Pancreas (tissue), 10 donors: ENCODE results near the gene AMOTL2. TPM values are rescaled to one million over a fixed set of nuclear protein-coding genes. Genes with fewer than 3 reads are reported as not detected.

Source experiments
- ATAC-seq, 4 donors: fragments of 200-7000 bp; cut with Tn5 transposase; one replicate each; pipeline versions ENCODE4 v1.8.0 to v1.9.1; 2020; ENCODE audit warnings: mild to moderate bottlenecking in 4 of 4, moderate library complexity in 4 of 4
- DNase-seq, 6 donors: peaks; one replicate each; pipeline ENCODE4 v3.0.0-alpha.2; 2020
- FAIRE-seq: peaks from 2 replicates; lab custom pipeline; 2012; peaks lifted over from hg19 to GRCh38; lab: Jason Lieb, UNC
- H3K27ac ChIP-seq, 4 donors: fragments of 200-600 bp; sonication (generic); 1 replicate in 3 of 4; 2 replicates in 1 of 4; pipeline versions ENCODE4 v1.5.0 to v1.8.0; 2020
- H3K27me3 ChIP-seq, 4 donors: fragments of 200-600 bp; one replicate each; pipeline ENCODE4 v1.8.0; 2021
- H3K36me3 ChIP-seq, 3 donors: fragments of 200-600 bp; sonication (generic) in 1 of 3; one replicate each; pipeline versions ENCODE4 v1.5.0 to v1.8.0; 2020 to 2021
- H3K4me1 ChIP-seq, 3 donors: fragments of 200-600 bp; one replicate each; pipeline ENCODE4 v1.8.0; 2021
- H3K4me3 ChIP-seq, 4 donors: fragments of 200-600 bp; sonication (generic) in 2 of 4; one replicate each; pipeline versions ENCODE4 v1.5.0 to v1.8.0; 2020 to 2021
- H3K9me3 ChIP-seq, 4 donors: fragments of 200-600 bp; one replicate each; pipeline ENCODE4 v1.8.0; 2021
- WGBS, 2 donors: extraction: QIAGEN DNeasy Blood & Tissue Kit; methylation state at CpG; one replicate each; pipeline ENCODE4 v1.1.7; 2013; 5-methylcytosine and 5-hydroxymethylcytosine counted together
- intact Hi-C, 3 donors: fragments of 100-400 bp; cut with DNase I; formaldehyde crosslinking; loops; one replicate each; pipeline versions ENCODE4 v1.11.1 to v1.14.2; 2022
- polyA plus RNA-seq, 2 donors: library from polyadenylated mRNA; stranded (reverse); fragments of 200-250 nt; gene quantifications; one replicate each; pipeline ENCODE4 v1.2.3, GENCODE V29; 2013
- total RNA-seq, 6 donors: library from RNA; stranded (reverse); fragmentation: NEBNext Ultra II Directional in 4 of 6; extraction: Animal tissue kit (Norgen Biotek cat#: 25700) in 4 of 6; gene quantifications; one replicate each; pipeline versions ENCODE4 v1.2.1 to v1.2.4, GENCODE V29; 2021 to 2023
- TF ChIP-seq, protein P1 (sequence below), 4 donors: fragments of 200-600 bp; sonication (generic) in 3 of 4; IDR thresholded peaks; one replicate each; pipeline versions ENCODE4 v1.5.0 to v1.8.0; 2021; ENCODE audit warnings: antibody characterized with exemption in 4 of 4
- donor health status: healthy with polysubstance abuse.
- donor health status: DM: no; HTN: no; CAD: no; lungs with moderate emphysema.
- donor health status: DM: no; HTN: no; CAD: no.
- donor health status: control.
- donor health status: control.
- donor health status: Bipolar disorder and iron deficiency.
- donor health status: DM: yes; HTN: yes; CAD: no.
- donor health status: DM: no; HTN: no; CAD: no.
- donor health status: DM: no; HTN: no; CAD: no.
- donor health status: DM: yes; HTN: yes; CAD: no.

The AMOTL2 gene
- total and polyA plus RNA-seq, 8 donors, result 11.9 to 35.7 (median 28.9) TPM

DNA sequence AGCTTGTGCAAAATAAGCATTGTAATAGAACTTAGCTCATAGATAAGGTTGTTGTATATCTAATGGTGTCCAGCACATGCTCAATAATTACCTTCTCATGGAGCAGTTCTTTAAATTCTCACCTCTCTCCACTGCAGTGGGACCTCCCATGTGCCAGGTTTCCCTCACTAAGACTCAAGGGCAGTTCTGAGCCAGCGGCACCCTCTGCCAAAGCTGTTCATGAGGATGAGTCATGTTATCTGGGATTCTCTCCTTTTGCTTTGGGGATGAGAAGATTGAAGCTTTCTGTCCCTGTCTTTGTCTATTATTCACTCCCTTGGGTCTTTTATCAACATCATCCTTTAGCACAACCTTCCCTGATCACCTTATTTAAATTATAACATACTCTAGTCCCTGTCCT, 15.6 kb upstream of the AMOTL2 start:
- Histone ChIP-seq H3K27me3 (no peaks in the 10 kb centered on the region), H3K27ac (no peak overlapping the region), H3K4me3 (no peak overlapping the region), H3K9me3 (no peaks in the 10 kb centered on the region), H3K4me1 (no peaks in the 10 kb centered on the region), H3K36me3 (no peaks in the 10 kb centered on the region)
- FAIRE-seq, result no peak
- no peak for DNase-seq
- ATAC-seq, result no peak
- 96 to 98% methylated on average over 1 of the region's 1 CpG for WGBS, 2 donors
- intact Hi-C loops, result loop anchor here in 1 of 3 donors (10.0 kb wide), 1 partner anchor 75 kb away; no protein-coding TSS in a partner anchor
- TF ChIP-seq, protein P1, sequence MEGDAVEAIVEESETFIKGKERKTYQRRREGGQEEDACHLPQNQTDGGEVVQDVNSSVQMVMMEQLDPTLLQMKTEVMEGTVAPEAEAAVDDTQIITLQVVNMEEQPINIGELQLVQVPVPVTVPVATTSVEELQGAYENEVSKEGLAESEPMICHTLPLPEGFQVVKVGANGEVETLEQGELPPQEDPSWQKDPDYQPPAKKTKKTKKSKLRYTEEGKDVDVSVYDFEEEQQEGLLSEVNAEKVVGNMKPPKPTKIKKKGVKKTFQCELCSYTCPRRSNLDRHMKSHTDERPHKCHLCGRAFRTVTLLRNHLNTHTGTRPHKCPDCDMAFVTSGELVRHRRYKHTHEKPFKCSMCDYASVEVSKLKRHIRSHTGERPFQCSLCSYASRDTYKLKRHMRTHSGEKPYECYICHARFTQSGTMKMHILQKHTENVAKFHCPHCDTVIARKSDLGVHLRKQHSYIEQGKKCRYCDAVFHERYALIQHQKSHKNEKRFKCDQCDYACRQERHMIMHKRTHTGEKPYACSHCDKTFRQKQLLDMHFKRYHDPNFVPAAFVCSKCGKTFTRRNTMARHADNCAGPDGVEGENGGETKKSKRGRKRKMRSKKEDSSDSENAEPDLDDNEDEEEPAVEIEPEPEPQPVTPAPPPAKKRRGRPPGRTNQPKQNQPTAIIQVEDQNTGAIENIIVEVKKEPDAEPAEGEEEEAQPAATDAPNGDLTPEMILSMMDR (IDR thresholded peaks at IDR 0.05), result no peak

DNA sequence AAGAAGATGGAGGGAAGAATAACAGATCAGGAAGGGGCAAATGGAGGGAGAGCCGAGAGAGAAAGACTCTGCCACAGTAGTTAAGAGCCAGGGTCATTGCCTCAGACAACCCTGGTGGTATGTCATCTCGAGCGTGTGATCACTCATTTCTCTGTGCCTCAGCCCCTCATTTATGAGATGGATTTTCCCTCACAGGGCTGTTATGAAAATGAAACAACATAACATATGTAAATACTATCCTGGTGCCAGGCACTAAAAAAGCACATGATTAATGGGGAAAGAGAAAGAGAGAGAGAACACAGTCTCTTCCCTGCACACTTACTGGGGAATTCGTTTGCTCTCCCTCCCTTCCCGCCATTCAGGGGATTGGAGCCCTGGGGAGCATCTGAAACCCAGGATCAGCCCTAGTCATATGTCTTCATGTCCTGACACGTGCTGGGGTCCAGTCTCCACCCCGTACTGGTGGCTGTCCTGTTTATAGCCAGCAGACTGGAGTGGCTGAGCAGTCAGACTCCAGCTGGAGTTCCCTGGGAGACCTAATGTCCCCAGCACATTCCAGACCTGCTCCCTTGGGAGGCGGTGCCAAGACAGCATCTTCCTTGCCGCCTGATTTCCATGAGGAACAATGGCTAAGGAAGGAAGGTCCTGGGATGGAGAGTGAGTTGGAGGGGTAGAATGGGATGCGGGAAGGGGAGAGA, 14.7 kb upstream of the AMOTL2 start:
- Histone ChIP-seq H3K9me3 (no peaks in the 10 kb centered on the region), H3K4me3 (no peak overlapping the region), H3K4me1 (no peaks in the 10 kb centered on the region), H3K27ac (no peak overlapping the region), H3K36me3 (no peaks in the 10 kb centered on the region), H3K27me3 (no peaks in the 10 kb centered on the region)
- DNase-seq (no peak), FAIRE-seq (no peak), ATAC-seq (no peak)
- intact Hi-C loops, result no loop called here
- 58 to 67% methylated on average over 10 of the region's 10 CpGs for WGBS, 2 donors
- TF ChIP-seq, protein P1 (IDR thresholded peaks at IDR 0.05), result no peak

DNA sequence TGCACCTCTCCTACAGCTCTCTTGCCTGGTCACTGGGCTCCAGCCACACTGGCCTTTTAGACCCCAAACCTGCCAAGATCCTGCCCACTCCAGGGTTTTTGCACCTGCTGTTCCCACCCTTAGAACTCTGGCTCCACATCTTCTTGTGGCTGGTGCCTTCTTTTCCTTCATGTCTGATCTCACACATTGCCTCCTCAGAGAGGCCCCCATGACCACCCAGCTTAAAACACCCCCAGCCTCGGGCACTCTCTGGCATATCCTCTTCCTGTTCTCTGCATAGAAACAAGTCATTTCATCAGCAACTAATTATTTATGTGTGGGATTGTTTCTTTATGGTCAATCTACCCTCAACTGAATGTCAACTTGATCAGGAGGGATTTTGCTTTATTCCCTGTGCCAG, 14.0 kb upstream of the AMOTL2 start:
- ATAC-seq, result no peak
- no peak for FAIRE-seq
- Histone ChIP-seq H3K27me3 (no peaks in the 10 kb centered on the region), H3K36me3 (no peaks in the 10 kb centered on the region), H3K27ac (no peak overlapping the region), H3K4me3 (no peak overlapping the region), H3K4me1 (no peaks in the 10 kb centered on the region), H3K9me3 (no peaks in the 10 kb centered on the region)
- TF ChIP-seq, protein P1 (IDR thresholded peaks at IDR 0.05), result no peak
- intact Hi-C loops, result no loop called here
- 60 to 70% methylated on average over 1 of the region's 1 CpG for WGBS, 2 donors
- no peak for DNase-seq

DNA sequence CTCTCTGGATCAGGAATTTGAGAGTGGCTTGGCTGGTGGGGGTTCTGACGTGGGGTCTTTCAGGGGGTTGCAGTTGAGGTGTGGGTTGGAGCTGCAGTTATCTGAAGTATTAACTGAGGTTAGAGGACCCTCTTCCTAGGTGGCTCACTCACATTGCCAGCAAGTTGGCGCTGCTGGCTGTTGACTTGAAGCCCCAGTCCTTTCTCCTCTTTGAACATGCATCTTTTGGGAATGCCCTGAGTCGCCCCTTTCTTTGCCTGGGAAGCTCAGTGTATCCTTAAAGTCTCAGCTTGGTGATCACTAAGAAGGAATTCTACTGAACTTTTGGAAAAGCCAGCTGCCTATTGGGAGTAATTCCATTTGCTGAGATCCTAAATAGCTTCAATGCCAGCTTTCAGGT, 13.0 kb upstream of the AMOTL2 start:
- 68 to 73% methylated on average over 3 of the region's 3 CpGs for WGBS, 2 donors
- TF ChIP-seq, protein P1 (IDR thresholded peaks at IDR 0.05), result no peak

DNA sequence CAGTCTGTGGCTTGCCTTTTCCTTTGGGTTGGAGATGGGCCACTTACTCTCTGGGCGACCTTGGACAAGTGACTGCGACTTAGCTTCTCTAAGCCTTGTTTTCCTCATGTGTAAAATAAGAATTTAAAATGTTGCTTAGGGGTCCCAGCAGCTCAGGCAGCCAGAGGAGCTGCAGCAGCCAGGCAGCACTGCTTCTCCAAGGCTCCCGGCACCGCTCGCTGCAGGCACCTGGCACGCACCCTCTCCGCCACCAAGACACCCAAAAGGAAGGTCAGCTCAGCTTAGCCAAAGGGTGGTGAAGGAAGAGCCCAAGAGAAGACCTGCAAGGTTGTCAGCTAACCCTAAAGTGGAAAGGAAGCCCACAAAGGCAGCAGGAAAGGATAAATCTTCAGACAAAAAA, 10.7 kb upstream of the AMOTL2 start:
- Histone ChIP-seq H3K9me3 (no peaks in the 10 kb centered on the region), H3K4me1 (no peaks in the 10 kb centered on the region), H3K4me3 (no peak overlapping the region), H3K36me3 (no peaks in the 10 kb centered on the region), H3K27me3 (no peaks in the 10 kb centered on the region), H3K27ac (no peak overlapping the region)
- ATAC-seq, result no peak
- DNase-seq, result no peak
- intact Hi-C loops, result no loop called here
- FAIRE-seq, result no peak
- 90 to 93% methylated on average over 7 of the region's 7 CpGs for WGBS, 2 donors
- TF ChIP-seq, protein P1 (IDR thresholded peaks at IDR 0.05), result no peak

More for the DNA sequence above, 13.0 kb upstream of the AMOTL2 start:
- no peaks in the 10 kb centered on the region for H3K4me1 ChIP-seq
- no peak for DNase-seq
- intact Hi-C loops, result no loop called here
- no peak for ATAC-seq
- no peaks in the 10 kb centered on the region for H3K9me3 ChIP-seq
- no peak for FAIRE-seq
- H3K27me3 ChIP-seq, result no peaks in the 10 kb centered on the region
- no peak overlapping the region for H3K27ac ChIP-seq
- H3K4me3 ChIP-seq, result no peak overlapping the region
- no peaks in the 10 kb centered on the region for H3K36me3 ChIP-seq
